Measurements from ENCODE around the gene PRKCZ. TPM values are rescaled to one million over a fixed set of nuclear protein-coding genes. Genes with fewer than 3 reads are reported as not detected.
A peak's percentile ranks its signal among the peaks of the same experiment; 100 is the strongest.

The PRKCZ gene
- total and polyA plus RNA-seq, 9 of the 15 experiments (the other 6 are each of a cell fraction or from before 2014, with no cell fraction given) = 0.07 to 3.1 (median 1.3) TPM

DNA sequence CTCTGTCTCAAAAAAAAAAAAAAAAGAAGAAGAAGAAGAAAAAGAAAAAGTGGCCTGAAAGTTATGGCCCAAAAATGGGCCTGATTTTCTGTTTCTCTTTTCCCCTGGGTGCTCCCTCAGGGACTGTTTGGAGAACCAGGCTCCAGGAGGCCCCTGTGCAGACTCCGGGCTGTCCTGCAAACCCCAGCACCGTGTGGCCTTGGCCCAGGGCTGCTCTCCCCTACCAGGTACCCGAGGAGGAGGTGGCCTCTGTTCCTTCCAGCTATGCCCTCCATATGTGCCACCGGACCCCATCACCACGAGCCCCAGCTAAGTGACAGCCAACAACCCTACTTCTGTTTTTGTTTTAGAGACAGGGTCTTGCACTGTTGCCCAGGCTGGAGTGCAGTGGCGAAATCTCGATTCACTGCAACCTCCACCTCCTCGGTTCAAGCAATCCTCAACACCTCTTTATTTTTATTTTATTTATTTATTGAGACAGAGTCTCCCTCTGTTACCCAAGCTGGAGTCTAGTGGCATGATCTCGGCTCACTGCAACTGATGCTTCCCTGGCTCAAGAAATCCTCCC, 151.9 kb downstream of the PRKCZ start:
- no peak overlapping the region for H3K27ac ChIP-seq (ENCODE audit: extremely low read depth, low read depth, low read length)
- WGBS (ENCODE audit: insufficient coverage, low coverage, missing lambda C conversion rate) = 71% methylated on average over 9 of the region's 9 CpGs
- no peak for ATAC-seq
- H3K36me3 ChIP-seq (ENCODE audit: control insufficient read depth, insufficient read depth, low read length) = no peaks in the 10 kb centered on the region
- in situ Hi-C loops (cut with MboI) (no loop called here), intact Hi-C loops (cut with micrococcal nuclease) (no loop called here)
- TF ChIP-seq, protein P1, sequence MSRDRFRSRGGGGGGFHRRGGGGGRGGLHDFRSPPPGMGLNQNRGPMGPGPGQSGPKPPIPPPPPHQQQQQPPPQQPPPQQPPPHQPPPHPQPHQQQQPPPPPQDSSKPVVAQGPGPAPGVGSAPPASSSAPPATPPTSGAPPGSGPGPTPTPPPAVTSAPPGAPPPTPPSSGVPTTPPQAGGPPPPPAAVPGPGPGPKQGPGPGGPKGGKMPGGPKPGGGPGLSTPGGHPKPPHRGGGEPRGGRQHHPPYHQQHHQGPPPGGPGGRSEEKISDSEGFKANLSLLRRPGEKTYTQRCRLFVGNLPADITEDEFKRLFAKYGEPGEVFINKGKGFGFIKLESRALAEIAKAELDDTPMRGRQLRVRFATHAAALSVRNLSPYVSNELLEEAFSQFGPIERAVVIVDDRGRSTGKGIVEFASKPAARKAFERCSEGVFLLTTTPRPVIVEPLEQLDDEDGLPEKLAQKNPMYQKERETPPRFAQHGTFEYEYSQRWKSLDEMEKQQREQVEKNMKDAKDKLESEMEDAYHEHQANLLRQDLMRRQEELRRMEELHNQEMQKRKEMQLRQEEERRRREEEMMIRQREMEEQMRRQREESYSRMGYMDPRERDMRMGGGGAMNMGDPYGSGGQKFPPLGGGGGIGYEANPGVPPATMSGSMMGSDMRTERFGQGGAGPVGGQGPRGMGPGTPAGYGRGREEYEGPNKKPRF (IDR thresholded peaks at IDR 0.05; ENCODE audit: low read depth, low read length) = no peak
- no peak for TF ChIP-seq ZBTB7A (IDR thresholded peaks at IDR 0.05; ENCODE audit: borderline replicate concordance, control insufficient read depth, low read depth, low read length)
- no peak for TF ChIP-seq ZFX (CRISPR knock-in tag; IDR thresholded peaks at IDR 0.05)
- peak; percentile 71 for TF ChIP-seq ZNF121 (CRISPR knock-in tag; conservative IDR thresholded peaks at IDR 0.05)
- H3K4me1 ChIP-seq (replicated peaks in 1 of 2; ENCODE audit: control insufficient read depth in 2 of 2, insufficient read depth in 2 of 2, low read length in 2 of 2) = peaks cover 45 to 79% of the 10 kb centered on the region in 2 experiments
- H3K27me3 ChIP-seq (ENCODE audit: control insufficient read depth in 2 of 2, insufficient read depth in 2 of 2, low read length in 2 of 2) = no peaks in the 10 kb centered on the region
- no peaks in the 10 kb centered on the region for H4K20me1 ChIP-seq (replicated peaks; ENCODE audit: control insufficient read depth, insufficient read depth, low read length)
- no peak overlapping the region for H3K4me3 ChIP-seq
- BruUV-seq (replicated peaks) = no TSS peak
- H3K9ac ChIP-seq (ENCODE audit: insufficient read depth in 1 of 2, low read depth in 2 of 2, low read length in 2 of 2) = peak overlapping the region in 1 of 2 experiments; percentile 61; a peak in 1 of 4 replicates
- no peak overlapping the region for H3K4me2 ChIP-seq (ENCODE audit: insufficient read depth, low read length)
- H3K9me1 ChIP-seq (ENCODE audit: control insufficient read depth, insufficient read depth, low read length) = no peaks in the 10 kb centered on the region
- CTCF ChIA-PET (ENCODE audit: low intra/inter-chr PET ratio) = no interaction called here
- DNase-seq (ENCODE audit: extremely low read depth in 1 of 4, low spot score in 3 of 4) = no peak
- no peaks in the 10 kb centered on the region for H3K9me3 ChIP-seq (replicated peaks; ENCODE audit: control insufficient read depth, insufficient read depth, low read depth, low read length)
- H3K79me2 ChIP-seq (ENCODE audit: control insufficient read depth, insufficient read depth, low read length) = peaks cover 26% of the 10 kb centered on the region; the same call in 2 of the 3 replicates
- H2AFZ ChIP-seq (ENCODE audit: low read depth, low read length) = no peak overlapping the region
- POLR2A ChIA-PET = interaction anchor here (0.6 to 1.2 kb wide), 2 partner anchors 53 to 344 kb away, joined by 3 to 5 read pairs; no protein-coding TSS in a partner anchor
- no peak for FAIRE-seq
